ENCODE data around the gene ZNF575.

Gene ZNF575

GRCh38 chr19:43569657-43570056 lies 36.7 kb downstream of the ZNF575 start:
- H3K4me3 ChIP-seq (ENCODE audit: control insufficient read depth, low read depth, low read length): no peak overlapping the region
- no peak for DNase-seq (ENCODE audit: low read depth)
- TF ChIP-seq, protein P1, sequence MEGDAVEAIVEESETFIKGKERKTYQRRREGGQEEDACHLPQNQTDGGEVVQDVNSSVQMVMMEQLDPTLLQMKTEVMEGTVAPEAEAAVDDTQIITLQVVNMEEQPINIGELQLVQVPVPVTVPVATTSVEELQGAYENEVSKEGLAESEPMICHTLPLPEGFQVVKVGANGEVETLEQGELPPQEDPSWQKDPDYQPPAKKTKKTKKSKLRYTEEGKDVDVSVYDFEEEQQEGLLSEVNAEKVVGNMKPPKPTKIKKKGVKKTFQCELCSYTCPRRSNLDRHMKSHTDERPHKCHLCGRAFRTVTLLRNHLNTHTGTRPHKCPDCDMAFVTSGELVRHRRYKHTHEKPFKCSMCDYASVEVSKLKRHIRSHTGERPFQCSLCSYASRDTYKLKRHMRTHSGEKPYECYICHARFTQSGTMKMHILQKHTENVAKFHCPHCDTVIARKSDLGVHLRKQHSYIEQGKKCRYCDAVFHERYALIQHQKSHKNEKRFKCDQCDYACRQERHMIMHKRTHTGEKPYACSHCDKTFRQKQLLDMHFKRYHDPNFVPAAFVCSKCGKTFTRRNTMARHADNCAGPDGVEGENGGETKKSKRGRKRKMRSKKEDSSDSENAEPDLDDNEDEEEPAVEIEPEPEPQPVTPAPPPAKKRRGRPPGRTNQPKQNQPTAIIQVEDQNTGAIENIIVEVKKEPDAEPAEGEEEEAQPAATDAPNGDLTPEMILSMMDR (IDR thresholded peaks at IDR 0.05; ENCODE audit: control insufficient read depth, insufficient read depth, low read depth, low read length, missing control alignments): no peak

- DNase-seq (ENCODE audit: low read depth): no peak
- H3K4me3 ChIP-seq (ENCODE audit: control insufficient read depth, low read depth, low read length): no peak overlapping the region
- TF ChIP-seq, protein P1 (IDR thresholded peaks at IDR 0.05; ENCODE audit: control insufficient read depth, insufficient read depth, low read depth, low read length, missing control alignments): no peak
Measured at GRCh38 chr19:43570174-43570791, 37.3 kb downstream of the ZNF575 start.

DNA sequence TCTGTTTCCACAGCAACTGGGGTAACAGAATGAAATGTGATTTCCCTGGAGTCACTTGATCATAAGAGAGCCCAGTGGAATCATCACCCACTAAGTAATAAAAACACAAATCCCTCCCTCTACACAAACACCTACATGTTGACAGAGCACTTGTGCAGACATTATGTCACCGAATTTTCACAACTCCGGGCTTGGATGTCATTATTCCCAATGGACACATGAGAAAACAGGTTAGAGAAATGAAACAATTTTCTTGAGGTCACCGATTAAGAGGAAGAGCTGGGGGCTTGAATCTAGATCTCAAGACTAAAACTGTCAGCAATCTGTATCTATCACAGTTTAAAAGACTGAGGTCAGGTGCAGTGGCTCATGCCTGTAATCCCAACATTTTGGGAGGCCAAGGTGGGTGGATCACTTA lies 39.2 kb downstream of the ZNF575 start:
- DNase-seq (ENCODE audit: low read depth): no peak
- TF ChIP-seq, protein P1 (IDR thresholded peaks at IDR 0.05; ENCODE audit: control insufficient read depth, insufficient read depth, low read depth, low read length, missing control alignments): no peak
- H3K4me3 ChIP-seq (ENCODE audit: control insufficient read depth, low read depth, low read length): no peak overlapping the region

DNA sequence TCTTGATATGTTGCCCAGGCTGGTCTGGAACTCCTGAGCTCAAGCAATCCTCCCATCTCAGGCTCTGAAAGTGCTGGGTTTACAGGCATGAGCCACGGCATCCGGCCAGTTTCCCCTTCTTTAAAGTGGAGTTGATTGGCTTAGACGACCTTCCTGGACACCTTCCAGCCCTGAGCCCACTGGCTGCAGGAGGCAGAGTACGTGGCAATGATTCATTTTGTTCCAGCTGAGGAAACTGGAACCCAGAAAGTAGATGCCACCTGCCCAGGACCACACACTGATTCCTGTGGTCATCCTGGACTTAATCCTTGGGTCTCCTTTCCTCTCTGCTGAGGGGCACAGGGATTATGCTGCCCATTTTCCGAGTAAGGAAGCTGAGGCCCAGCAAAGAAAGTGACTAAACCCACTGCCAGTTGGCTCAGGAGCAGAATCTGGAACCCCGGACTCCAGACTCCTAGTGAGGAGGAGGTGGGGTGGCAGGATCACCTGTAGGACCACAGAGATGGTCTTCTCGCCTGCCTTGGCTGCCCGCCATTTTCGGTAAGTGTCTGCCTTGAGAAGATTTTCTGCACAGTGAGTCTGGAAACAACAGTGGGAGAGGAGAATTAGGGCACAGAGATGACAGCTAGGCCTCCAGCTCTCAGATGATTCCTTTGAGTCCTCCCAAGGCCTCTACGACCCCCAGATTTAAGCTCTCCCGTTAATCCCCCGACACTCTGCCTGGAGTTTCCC lies 41.6 kb downstream of the ZNF575 start:
- TF ChIP-seq, protein P1 (IDR thresholded peaks at IDR 0.05; ENCODE audit: control insufficient read depth, insufficient read depth, low read depth, low read length, missing control alignments): no peak
- DNase-seq (ENCODE audit: low read depth): no peak
- peak overlapping the region; percentile 83 for H3K4me3 ChIP-seq (ENCODE audit: control insufficient read depth, low read depth, low read length)

DNA sequence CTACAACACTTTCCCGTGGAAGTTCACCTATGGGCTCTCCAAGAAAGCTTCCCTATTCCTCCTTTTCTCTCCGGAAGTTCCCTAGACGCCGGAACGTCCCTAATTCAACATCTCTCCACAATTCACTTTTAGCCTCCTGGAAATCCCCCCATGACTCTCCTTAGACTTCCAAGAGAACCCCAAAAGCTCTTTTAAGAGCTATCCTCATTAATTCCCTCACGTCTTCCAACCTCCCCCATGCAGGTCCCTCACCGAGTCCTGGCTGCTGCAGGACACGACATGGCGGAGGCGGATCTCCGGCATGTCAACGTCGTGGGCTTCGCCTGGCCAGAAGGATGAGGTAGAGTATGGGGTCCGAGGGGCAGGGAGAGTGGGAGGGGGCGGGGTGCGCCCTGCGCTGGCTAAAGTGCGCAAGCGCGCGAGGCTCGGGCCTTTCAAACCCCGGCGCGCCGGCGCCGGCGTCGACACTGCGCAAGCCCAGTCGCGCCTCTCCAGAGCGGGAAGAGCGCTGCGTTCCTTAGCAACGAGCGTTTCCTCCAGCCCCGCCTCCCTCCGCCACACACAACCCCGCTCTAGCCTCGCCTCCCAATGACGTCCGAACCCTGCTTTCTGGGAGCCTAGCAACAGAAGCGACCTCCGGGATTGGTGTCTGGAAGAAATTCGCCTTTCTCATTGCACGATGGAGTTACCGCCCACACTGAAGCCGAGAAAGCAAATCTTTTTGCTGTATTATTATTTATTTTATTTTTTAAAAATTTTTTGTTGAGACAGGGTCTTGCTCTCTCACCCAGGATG lies 42.4 kb downstream of the ZNF575 start, which contains the start of the genes PINLYP and XRCC1:
Gene PINLYP, plus strand, starts transcription at position 646 of the 795 bp plus-strand sequence. CDS start 1,391 bp downstream, outside the sequence.
Gene XRCC1, minus strand, starts transcription at position 372 of the 795 bp plus-strand sequence. Its CDS starts 69 bp downstream, at position 303.
- TF ChIP-seq, protein P1 (IDR thresholded peaks at IDR 0.05; ENCODE audit: control insufficient read depth, insufficient read depth, low read depth, low read length, missing control alignments): no peak
- H3K4me3 ChIP-seq (ENCODE audit: control insufficient read depth, low read depth, low read length): peak within 1 kb of the TSS; percentile 83
- DNase-seq (ENCODE audit: low read depth): peak; percentile 90

All from AG09309 (cell line).